B cell (primary cell): Measurements from ENCODE around the gene CXCL3. TPM values are rescaled to one million over a fixed set of nuclear protein-coding genes. Genes with fewer than 3 reads are reported as not detected.

ENCODE experiments used
- ATAC-seq: fragments of 200-7000 bp; cut with Tn5 transposase; one replicate; pipeline ENCODE4 v1.10.0; 2021; ENCODE audit warnings: low read depth, mild to moderate bottlenecking, moderate number of reproducible peaks, moderate library complexity
- CTCF ChIA-PET: fragments of 350-600 bp; sonication (Branson Sonifier 250); formaldehyde crosslinking; loops from one replicate; lab custom pipeline; 2021; ENCODE audit warnings: antibody characterized with exemption, inconsistent platforms; lab: Charles Lee
- POLR2A ChIA-PET: fragments of 350-600 bp; sonication (Branson Sonifier 250); formaldehyde crosslinking; loops from one replicate; lab custom pipeline; 2021; ENCODE audit warnings: antibody characterized with exemption; lab: Charles Lee
- DNase-seq: peaks from one replicate; pipeline ENCODE4 v3.0.0; 2013
- H2AFZ ChIP-seq: 2 replicates; pipeline ENCODE4 v1.6.1; 2012; ENCODE audit warnings: mild to moderate bottlenecking, low read depth, low read length; ENCODE audit not compliant: insufficient read depth, poor library complexity, severe bottlenecking
- H3K27ac ChIP-seq, 2 donors: 1 replicate in 1 of 2; 2 replicates in 1 of 2; pipeline ENCODE4 v1.5.1; 2012 to 2013; ENCODE audit warnings: low read length in 2 of 2, mild to moderate bottlenecking in 2 of 2, moderate library complexity in 1 of 2
- H3K27me3 ChIP-seq, 4 experiments: fragments of 200-600 bp in 1 of 4; sonication (generic) in 1 of 4; replicated peaks in 1 of 4; 1 replicate in 2 of 4; 2 replicates in 2 of 4; pipeline versions ENCODE4 v1.6.1 to v1.7.0; 2013 to 2016; ENCODE audit warnings: low read length in 3 of 4, mild to moderate bottlenecking in 2 of 4, mixed read lengths in 1 of 4, moderate library complexity in 1 of 4; ENCODE audit not compliant: insufficient read depth in 4 of 4, control insufficient read depth in 3 of 4; ENCODE audit errors: control extremely low read depth in 1 of 4
- H3K36me3 ChIP-seq, 2 experiments: replicated peaks in 1 of 2; 1 replicate in 1 of 2; 2 replicates in 1 of 2; pipeline versions ENCODE4 v1.6.1 to v1.7.1; 2013; ENCODE audit warnings: low read length in 1 of 2; ENCODE audit not compliant: insufficient read depth in 2 of 2, control insufficient read depth in 1 of 2; ENCODE audit errors: control extremely low read depth in 1 of 2, extremely low read depth in 1 of 2
- H3K4me1 ChIP-seq, 2 donors: fragments of 200-600 bp in 1 of 2; sonication (generic) in 1 of 2; 1 replicate in 1 of 2; 2 replicates in 1 of 2; pipeline versions ENCODE4 v1.5.1 to v1.6.1; 2013 to 2017; ENCODE audit warnings: low read length in 2 of 2; ENCODE audit not compliant: control insufficient read depth in 2 of 2, insufficient read depth in 2 of 2
- H3K4me2 ChIP-seq: replicated peaks from 2 replicates; pipeline ENCODE3; 2012; ENCODE audit warnings: mild to moderate bottlenecking, low read depth, low read length; ENCODE audit not compliant: poor library complexity, severe bottlenecking
- H3K4me3 ChIP-seq, 5 experiments: fragments of 200-600 bp in 1 of 5; sonication (generic) in 1 of 5; 1 replicate in 3 of 5; 2 replicates in 2 of 5; pipeline versions ENCODE4 v1.5.1 to v1.7.0; 2011 to 2016; ENCODE audit warnings: low read length in 4 of 5, mild to moderate bottlenecking in 4 of 5, low read depth in 2 of 5, control low read depth in 1 of 5, moderate library complexity in 1 of 5; ENCODE audit not compliant: insufficient read depth in 1 of 5; ENCODE audit errors: control extremely low read depth in 1 of 5, extremely low read depth in 1 of 5
- H3K79me2 ChIP-seq: fragments of 200-600 bp; sonication (generic); one replicate; pipeline ENCODE4 v1.6.0; 2016; ENCODE audit warnings: low read length; ENCODE audit not compliant: control insufficient read depth, insufficient read depth
- H3K9ac ChIP-seq: fragments of 200-600 bp; sonication (generic); 2 replicates; pipeline ENCODE4 v1.6.1; 2017; ENCODE audit warnings: mild to moderate bottlenecking, low read length, moderate library complexity
- H3K9me3 ChIP-seq, 3 donors: one replicate each; pipeline versions ENCODE4 v1.6.1 to v1.7.1; 2013; ENCODE audit warnings: low read length in 2 of 3; ENCODE audit not compliant: control insufficient read depth in 2 of 3, insufficient read depth in 1 of 3; ENCODE audit errors: control extremely low read depth in 1 of 3
- H4K20me1 ChIP-seq: 2 replicates; pipeline ENCODE4 v1.6.0; 2012; ENCODE audit warnings: mild to moderate bottlenecking, low read length; ENCODE audit not compliant: insufficient read depth, control insufficient read depth, poor library complexity, severe bottlenecking
- H3K27ac Mint-ChIP-seq: one replicate; pipeline ENCODE4 v1.8.0; 2021; ENCODE audit warnings: mixed read lengths
- H3K27me3 Mint-ChIP-seq: one replicate; pipeline ENCODE4 v1.8.0; 2021; ENCODE audit warnings: mixed read lengths
- H3K4me1 Mint-ChIP-seq: one replicate; pipeline ENCODE4 v1.8.0; 2021; ENCODE audit warnings: mixed read lengths
- H3K4me3 Mint-ChIP-seq: one replicate; pipeline ENCODE4 v1.8.0; 2021; ENCODE audit warnings: mixed read lengths
- H3K9me3 Mint-ChIP-seq: one replicate; pipeline ENCODE4 v1.8.0; 2022; ENCODE audit warnings: mixed read lengths; ENCODE audit not compliant: insufficient read depth
- EZH2 ChIP-seq: IDR thresholded peaks from 2 replicates; pipeline ENCODE4 v1.6.1; 2012; ENCODE audit warnings: borderline replicate concordance, low read depth, mild to moderate bottlenecking, moderate library complexity, low read length; ENCODE audit not compliant: insufficient read depth, poor library complexity, severe bottlenecking
- WGBS: methylation state at CpG from one replicate; pipeline ENCODE4 v1.1.5; 2013; ENCODE audit warnings: missing lambda C conversion rate; ENCODE audit not compliant: insufficient coverage; 5-methylcytosine and 5-hydroxymethylcytosine counted together
- intact Hi-C: fragments of 100-400 bp; cut with micrococcal nuclease; formaldehyde crosslinking; loops from one replicate; pipeline ENCODE4 v1.10.0; 2022
- polyA plus RNA-seq: library from polyadenylated mRNA; depleted of rRNA; stranded (reverse); fragments of >200 nt; gene quantifications from 2 replicates; pipeline ENCODE4 v1.2.3, GENCODE V29; 2012
- total RNA-seq, 2 donors: library from RNA; stranded (reverse); fragments of 120-200 nt in 1 of 2; gene quantifications; 1 replicate in 1 of 2; 2 replicates in 1 of 2; pipeline versions ENCODE4 v1.2.3 to v1.2.4, GENCODE V29; 2013 to 2022
- TF ChIP-seq, protein P1 (sequence below): fragments of 200-600 bp; IDR thresholded peaks from one replicate; pipeline ENCODE4 v1.8.0; 2022; ENCODE audit warnings: antibody characterized with exemption, mild to moderate bottlenecking

Gene CXCL3
- total and polyA plus RNA-seq, 2 donors (not counting 1 experiment from before 2014, with no cell fraction given): not detected

DNA sequence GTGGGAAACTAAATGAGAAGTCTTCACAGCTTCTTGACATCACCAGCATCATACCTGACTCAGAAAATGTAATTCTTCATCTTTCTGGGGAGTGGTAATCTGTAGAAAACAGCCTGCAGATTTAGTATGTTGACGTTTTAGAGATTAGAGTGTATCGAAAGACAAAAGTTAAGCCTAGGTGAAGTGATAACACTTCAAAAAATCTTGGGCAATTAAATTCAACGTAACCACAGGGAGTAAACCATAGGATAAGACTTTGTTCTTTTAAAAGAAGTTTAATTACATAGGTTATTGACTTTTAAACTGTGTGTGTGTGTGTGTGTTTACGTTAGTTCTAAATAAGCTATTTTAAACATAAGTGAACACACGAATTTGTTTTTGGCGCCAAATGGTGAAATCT lies 38.2 kb downstream of the CXCL3 start:
- no peak overlapping the region for H3K4me3 Mint-ChIP-seq
- DNase-seq (no peak), ATAC-seq (no peak)
- H3K27ac Mint-ChIP-seq: no peak overlapping the region
- no peaks in the 10 kb centered on the region for H3K4me1 ChIP-seq
- no peaks in the 10 kb centered on the region for H3K9me3 Mint-ChIP-seq
- H2AFZ ChIP-seq: no peak overlapping the region
- ChIA-PET POLR2A (no interaction called here), CTCF (no interaction called here)
- no peaks in the 10 kb centered on the region for H3K79me2 ChIP-seq
- H3K4me3 ChIP-seq: no peak overlapping the region
- no peak overlapping the region for H3K9ac ChIP-seq
- H3K4me2 ChIP-seq: no peak overlapping the region
- no peaks in the 10 kb centered on the region for H3K4me1 Mint-ChIP-seq
- intact Hi-C loops: no loop called here
- H3K9me3 ChIP-seq: peaks cover 0 to 5% (median 1%) of the 10 kb centered on the region in 3 donors
- TF ChIP-seq, protein P1, sequence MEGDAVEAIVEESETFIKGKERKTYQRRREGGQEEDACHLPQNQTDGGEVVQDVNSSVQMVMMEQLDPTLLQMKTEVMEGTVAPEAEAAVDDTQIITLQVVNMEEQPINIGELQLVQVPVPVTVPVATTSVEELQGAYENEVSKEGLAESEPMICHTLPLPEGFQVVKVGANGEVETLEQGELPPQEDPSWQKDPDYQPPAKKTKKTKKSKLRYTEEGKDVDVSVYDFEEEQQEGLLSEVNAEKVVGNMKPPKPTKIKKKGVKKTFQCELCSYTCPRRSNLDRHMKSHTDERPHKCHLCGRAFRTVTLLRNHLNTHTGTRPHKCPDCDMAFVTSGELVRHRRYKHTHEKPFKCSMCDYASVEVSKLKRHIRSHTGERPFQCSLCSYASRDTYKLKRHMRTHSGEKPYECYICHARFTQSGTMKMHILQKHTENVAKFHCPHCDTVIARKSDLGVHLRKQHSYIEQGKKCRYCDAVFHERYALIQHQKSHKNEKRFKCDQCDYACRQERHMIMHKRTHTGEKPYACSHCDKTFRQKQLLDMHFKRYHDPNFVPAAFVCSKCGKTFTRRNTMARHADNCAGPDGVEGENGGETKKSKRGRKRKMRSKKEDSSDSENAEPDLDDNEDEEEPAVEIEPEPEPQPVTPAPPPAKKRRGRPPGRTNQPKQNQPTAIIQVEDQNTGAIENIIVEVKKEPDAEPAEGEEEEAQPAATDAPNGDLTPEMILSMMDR: no peak
- no peak for TF ChIP-seq EZH2
- H3K27me3 Mint-ChIP-seq: peaks cover 17% of the 10 kb centered on the region
- H4K20me1 ChIP-seq: no peaks in the 10 kb centered on the region
- H3K36me3 ChIP-seq: no peaks in the 10 kb centered on the region
- WGBS: no CpG with 5 or more reads among the region's 6 CpGs
- H3K27me3 ChIP-seq: no peaks in the 10 kb centered on the region
- no peak overlapping the region for H3K27ac ChIP-seq

DNA sequence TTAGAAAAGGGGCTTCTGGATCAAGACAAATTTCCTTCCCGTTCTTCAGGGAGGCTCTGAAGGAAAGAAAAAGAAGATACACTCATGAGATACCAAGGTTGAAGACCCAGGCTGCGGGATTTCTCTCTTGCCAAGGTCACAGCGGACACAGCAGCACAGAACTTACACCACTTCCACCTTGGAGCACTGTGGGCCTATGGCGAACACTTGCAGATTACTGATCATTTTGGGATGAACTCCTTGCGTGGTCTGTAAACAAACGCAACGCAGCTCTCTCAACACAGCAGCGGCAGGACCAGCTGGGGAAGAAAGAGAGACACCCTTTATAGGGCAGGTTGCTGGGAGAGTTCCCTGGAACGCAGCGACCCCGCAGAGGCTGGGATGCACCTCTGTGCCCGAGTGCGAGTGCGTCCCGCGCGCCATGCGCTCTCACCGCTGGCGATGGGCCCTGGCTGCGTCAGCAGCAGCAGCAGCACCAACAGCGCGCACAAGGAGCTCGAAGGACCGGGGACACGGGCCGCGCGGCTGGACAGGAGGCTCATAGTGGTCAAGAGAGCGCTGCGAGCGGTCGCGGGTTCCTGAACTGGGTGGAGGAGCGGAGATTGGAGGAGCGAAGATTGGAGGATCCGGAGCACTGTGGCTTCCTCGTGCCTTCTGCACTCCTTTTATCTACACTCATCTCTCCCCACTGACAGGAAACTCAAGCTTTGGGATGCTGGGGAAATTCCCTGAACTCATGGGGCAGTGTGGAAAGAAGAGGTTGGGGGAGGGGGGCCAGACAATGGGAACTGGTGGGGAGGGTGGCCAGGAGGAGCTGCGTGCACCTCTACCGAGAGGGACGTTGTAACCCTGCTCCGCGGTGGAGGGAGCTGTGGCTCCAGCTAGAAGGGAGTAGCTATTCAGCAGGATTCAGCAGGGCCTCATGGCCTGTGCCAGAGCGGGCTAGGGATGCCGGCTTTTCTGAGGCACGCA lies 40.2 kb downstream of the CXCL3 start, which contains the start of gene CXCL5:
TSS of gene CXCL5 (minus strand) at position 638 of the 972 bp plus-strand sequence. CDS start at position 542, 96 bp downstream.
- ChIA-PET POLR2A (no interaction called here), CTCF (no interaction called here)
- no peaks in the 10 kb centered on the region for H3K9me3 Mint-ChIP-seq
- Histone ChIP-seq H3K9ac (no peak within 1 kb of the TSS), H3K27ac (no peak within 1 kb of the TSS), H3K27me3 (peaks cover 0 to 2% (median 0%) of the 10 kb centered on the region in 4 experiments), H3K79me2 (no peaks in the 10 kb centered on the region), H2AFZ (no peak within 1 kb of the TSS), H3K4me1 (no peaks in the 10 kb centered on the region), H3K4me2 (no peak within 1 kb of the TSS), H4K20me1 (no peaks in the 10 kb centered on the region), H3K9me3 (peaks cover 0 to 5% (median 1%) of the 10 kb centered on the region in 3 donors), H3K36me3 (no peaks in the 10 kb centered on the region), H3K4me3 (no peak within 1 kb of the TSS)
- peaks cover 17% of the 10 kb centered on the region for H3K27me3 Mint-ChIP-seq
- WGBS: 25% methylated on average over 33 of the region's 46 CpGs
- no peak for TF ChIP-seq EZH2
- TF ChIP-seq, protein P1: no peak
- ATAC-seq (no peak), DNase-seq (no peak)
- no peak within 1 kb of the TSS for H3K27ac Mint-ChIP-seq
- intact Hi-C loops: no loop called here
- H3K4me1 Mint-ChIP-seq: no peaks in the 10 kb centered on the region
- H3K4me3 Mint-ChIP-seq: no peak within 1 kb of the TSS
